GM11168 (cell line): ENCODE data around the gene ZNF322.

Experiments
- in situ Hi-C: fragments of 300-500 bp; cut with MboI; formaldehyde crosslinking; loops from one replicate; pipeline ENCODE4 v1.12.0; 2022; ENCODE audit warnings: low sequenced_read_pairs; ENCODE audit not compliant: unreplicated experiment

Gene ZNF322

GRCh38 chr6:26594131-26594498, 65.4 kb downstream of the ZNF322 start:
- in situ Hi-C loops = no loop called here

- in situ Hi-C loops = no loop called here
Observed at GRCh38 chr6:26593278-26594130, 66.0 kb downstream of the ZNF322 start.

GRCh38 chr6:26592649-26593048, 66.9 kb downstream of the ZNF322 start:
- in situ Hi-C loops = no loop called here

GRCh38 chr6:26588965-26589364, 70.6 kb downstream of the ZNF322 start:
- in situ Hi-C loops = no loop called here
